Tibial artery (tissue), 4 donors: Measurements from ENCODE around the gene DAGLB.

Experiments used
- DNase-seq, 2 donors: peaks; one replicate each; pipeline ENCODE4 v3.0.0-alpha.2; 2019
- H3K27ac ChIP-seq, 2 donors: fragments of 200-600 bp; sonication (generic) in 1 of 2; 1 replicate in 1 of 2; 2 replicates in 1 of 2; pipeline ENCODE4 v1.5.1; 2018 to 2019; ENCODE audit warnings: mild to moderate bottlenecking in 1 of 2
- H3K27me3 ChIP-seq, 2 donors: fragments of 200-600 bp; sonication (generic) in 1 of 2; one replicate each; pipeline versions ENCODE4 v1.5.1 to v1.6.0; 2016 to 2019
- H3K36me3 ChIP-seq, 3 donors: fragments of 200-600 bp; sonication (generic) in 2 of 3; one replicate each; pipeline ENCODE4 v1.5.1; 2016 to 2019; ENCODE audit warnings: mild to moderate bottlenecking in 2 of 3
- H3K4me1 ChIP-seq, 4 donors: fragments of 200-600 bp; sonication (generic) in 2 of 4; 1 replicate in 3 of 4; 2 replicates in 1 of 4; pipeline ENCODE4 v1.5.1; 2016 to 2019
- H3K4me3 ChIP-seq, 2 donors: fragments of 200-600 bp; sonication (generic) in 1 of 2; 1 replicate in 1 of 2; 2 replicates in 1 of 2; pipeline ENCODE4 v1.5.1; 2018 to 2019; ENCODE audit warnings: mild to moderate bottlenecking in 2 of 2
- H3K9me3 ChIP-seq, 3 donors: fragments of 200-600 bp; sonication (generic) in 1 of 3; one replicate each; pipeline ENCODE4 v1.5.1; 2016 to 2019
- intact Hi-C: fragments of 100-400 bp; cut with DNase I; formaldehyde crosslinking; loops from one replicate; pipeline ENCODE4 v1.15.0; 2023; ENCODE audit warnings: low total_unique reads
- TF ChIP-seq, protein P1 (sequence below), 2 experiments: fragments of 200-600 bp in 1 of 2; fragments of 450-650 bp in 1 of 2; IDR thresholded peaks; one replicate each; pipeline ENCODE4 v1.5.1; 2017 to 2019; ENCODE audit warnings: antibody characterized with exemption in 2 of 2, mild to moderate bottlenecking in 1 of 2, moderate library complexity in 1 of 2

Gene DAGLB

DNA sequence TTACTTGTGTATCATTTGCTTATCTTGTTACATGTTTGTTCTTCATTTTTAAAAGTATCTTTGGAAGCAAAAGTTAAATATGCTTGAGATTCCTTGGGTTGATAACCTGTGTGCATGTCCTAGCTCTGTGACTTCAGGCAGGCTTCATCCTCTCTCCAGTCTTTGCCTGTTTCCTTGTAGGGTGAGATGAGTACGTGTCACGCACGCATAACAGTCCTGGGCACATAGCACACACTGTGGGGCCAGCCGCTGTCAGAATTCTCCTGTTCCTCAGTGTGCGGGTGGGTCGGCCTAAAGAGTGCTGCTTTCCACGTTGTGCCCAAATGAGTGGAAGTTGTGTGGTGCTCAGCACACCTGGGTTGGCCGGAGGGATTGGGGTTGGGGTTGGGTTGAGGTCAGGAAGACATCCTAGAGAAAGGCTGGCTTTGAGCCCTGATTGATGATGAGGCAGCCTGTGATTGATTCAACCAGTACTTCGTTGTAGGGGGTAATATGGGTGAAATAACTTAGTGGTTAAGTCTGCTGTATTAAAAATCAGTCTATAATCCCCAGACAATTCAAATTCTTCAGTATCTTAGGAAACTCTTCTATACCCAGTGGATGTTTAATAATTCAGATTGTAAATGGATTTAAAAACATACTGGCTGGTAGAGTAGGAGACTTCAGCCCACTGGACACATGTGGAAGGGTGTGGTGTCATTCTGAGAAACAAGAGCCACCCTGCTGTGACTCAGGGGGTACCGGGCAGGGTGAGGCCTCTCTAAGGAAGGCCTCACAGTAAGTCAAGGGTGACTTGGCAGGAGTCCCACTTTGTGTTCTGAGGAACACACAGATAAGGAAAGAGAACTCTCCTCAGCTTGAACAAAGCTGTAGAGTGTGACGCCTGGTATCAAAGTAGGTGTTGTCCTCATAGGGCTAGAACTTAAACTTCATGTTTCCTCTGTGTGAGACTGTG, 54.8 kb downstream of the DAGLB start:
- H3K27ac ChIP-seq = peak overlapping the region in 1 of 2 donors; percentile 36
- H3K4me3 ChIP-seq = no peak overlapping the region
- TF ChIP-seq, protein P1, sequence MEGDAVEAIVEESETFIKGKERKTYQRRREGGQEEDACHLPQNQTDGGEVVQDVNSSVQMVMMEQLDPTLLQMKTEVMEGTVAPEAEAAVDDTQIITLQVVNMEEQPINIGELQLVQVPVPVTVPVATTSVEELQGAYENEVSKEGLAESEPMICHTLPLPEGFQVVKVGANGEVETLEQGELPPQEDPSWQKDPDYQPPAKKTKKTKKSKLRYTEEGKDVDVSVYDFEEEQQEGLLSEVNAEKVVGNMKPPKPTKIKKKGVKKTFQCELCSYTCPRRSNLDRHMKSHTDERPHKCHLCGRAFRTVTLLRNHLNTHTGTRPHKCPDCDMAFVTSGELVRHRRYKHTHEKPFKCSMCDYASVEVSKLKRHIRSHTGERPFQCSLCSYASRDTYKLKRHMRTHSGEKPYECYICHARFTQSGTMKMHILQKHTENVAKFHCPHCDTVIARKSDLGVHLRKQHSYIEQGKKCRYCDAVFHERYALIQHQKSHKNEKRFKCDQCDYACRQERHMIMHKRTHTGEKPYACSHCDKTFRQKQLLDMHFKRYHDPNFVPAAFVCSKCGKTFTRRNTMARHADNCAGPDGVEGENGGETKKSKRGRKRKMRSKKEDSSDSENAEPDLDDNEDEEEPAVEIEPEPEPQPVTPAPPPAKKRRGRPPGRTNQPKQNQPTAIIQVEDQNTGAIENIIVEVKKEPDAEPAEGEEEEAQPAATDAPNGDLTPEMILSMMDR (IDR thresholded peaks at IDR 0.05) = no peak
- H3K4me1 ChIP-seq = peaks cover 0 to 55% (median 34%) of the 10 kb centered on the region in 4 donors
- DNase-seq = peak in 1 of 2 donors; percentile 85
- intact Hi-C loops = no loop called here
- H3K36me3 ChIP-seq = peaks cover 23 to 53% (median 50%) of the 10 kb centered on the region in 3 donors
- no peaks in the 10 kb centered on the region for H3K27me3 ChIP-seq
- H3K9me3 ChIP-seq = no peaks in the 10 kb centered on the region

DNA sequence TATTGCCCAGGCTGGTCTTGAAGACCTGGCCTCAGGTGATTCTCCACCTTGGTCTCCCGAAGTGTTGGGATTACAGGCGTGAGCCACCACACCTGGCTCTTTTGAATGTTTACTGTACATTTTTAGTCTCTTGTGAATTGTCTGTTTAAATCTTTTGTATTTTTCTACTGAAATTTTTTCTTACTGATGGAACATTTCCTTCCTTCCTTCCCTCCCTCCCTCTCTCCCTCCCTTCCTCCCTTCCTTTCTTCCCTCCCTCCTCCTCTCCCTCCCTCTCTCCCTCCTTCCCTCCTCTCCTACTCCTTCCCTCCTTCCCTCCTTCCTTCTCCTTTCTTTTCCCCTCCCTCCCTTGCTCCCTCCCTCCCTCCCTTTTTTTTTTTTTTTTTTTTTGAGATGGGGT, 58.0 kb downstream of the DAGLB start:
- H3K36me3 ChIP-seq = peaks cover 24 to 56% (median 54%) of the 10 kb centered on the region in 3 donors
- H3K27me3 ChIP-seq = no peaks in the 10 kb centered on the region
- intact Hi-C loops = no loop called here
- no peak for DNase-seq
- no peak overlapping the region for H3K27ac ChIP-seq
- H3K4me1 ChIP-seq = peaks cover 0 to 53% (median 31%) of the 10 kb centered on the region in 4 donors
- TF ChIP-seq, protein P1 (IDR thresholded peaks at IDR 0.05) = no peak
- H3K4me3 ChIP-seq = no peak overlapping the region
- H3K9me3 ChIP-seq = no peaks in the 10 kb centered on the region

DNA sequence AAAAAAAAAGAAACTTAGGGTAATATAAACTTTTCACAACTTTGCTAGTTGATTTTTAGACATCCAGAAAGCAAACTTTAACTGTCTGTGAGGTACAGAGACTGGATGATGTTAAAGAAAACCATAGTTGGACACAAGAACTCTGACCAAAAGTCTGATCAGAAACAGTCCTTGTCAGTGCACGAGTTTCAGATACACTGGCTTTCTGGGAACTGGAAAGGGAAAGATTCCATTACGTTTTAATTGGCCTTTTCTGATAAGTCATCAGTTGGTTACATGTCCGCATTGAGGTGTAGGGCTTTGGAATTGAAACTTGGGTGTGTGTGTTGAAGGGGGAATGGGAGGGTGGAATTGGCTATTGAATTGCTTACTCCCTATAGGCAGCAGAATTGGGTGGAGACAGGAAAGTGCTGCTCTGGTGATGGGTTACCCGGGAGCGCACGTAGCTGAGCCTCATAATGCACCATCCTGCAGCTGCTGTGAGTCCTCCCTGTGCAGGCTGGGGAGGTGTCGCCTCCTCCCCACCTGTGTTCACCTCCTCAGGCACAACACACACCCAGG, 59.9 kb downstream of the DAGLB start:
- Histone ChIP-seq H3K4me1 (peaks cover 0 to 53% (median 28%) of the 10 kb centered on the region in 4 donors), H3K36me3 (peaks cover 17 to 46% (median 40%) of the 10 kb centered on the region in 3 donors), H3K27me3 (no peaks in the 10 kb centered on the region), H3K4me3 (no peak overlapping the region), H3K27ac (no peak overlapping the region), H3K9me3 (no peaks in the 10 kb centered on the region)
- no peak for DNase-seq
- intact Hi-C loops = no loop called here
- TF ChIP-seq, protein P1 (IDR thresholded peaks at IDR 0.05) = no peak

DNA sequence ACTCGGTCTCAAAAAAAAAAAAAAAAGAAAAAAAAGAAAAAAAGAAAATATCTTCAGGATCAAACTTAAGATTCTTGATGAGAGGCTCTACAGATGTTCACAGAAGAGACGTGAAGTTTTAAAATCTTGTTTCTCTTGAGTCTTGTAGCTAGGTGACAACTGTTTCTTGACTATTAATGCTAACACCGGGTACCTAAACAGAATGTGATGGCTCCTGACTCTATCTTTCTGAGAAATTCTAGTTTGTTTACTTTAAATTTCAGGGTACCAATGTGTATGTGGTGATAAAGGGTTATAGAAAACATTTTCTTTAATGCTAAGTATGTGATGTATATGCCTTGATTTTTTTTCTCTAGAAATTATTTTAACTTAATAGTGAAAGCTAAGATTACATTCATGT, 61.0 kb downstream of the DAGLB start:
- TF ChIP-seq, protein P1 (IDR thresholded peaks at IDR 0.05) = no peak
- intact Hi-C loops = no loop called here
- peaks cover 0 to 62% (median 33%) of the 10 kb centered on the region in 4 donors for H3K4me1 ChIP-seq
- no peak overlapping the region for H3K27ac ChIP-seq
- no peaks in the 10 kb centered on the region for H3K9me3 ChIP-seq
- DNase-seq = no peak
- H3K27me3 ChIP-seq = no peaks in the 10 kb centered on the region
- no peak overlapping the region for H3K4me3 ChIP-seq
- H3K36me3 ChIP-seq = peaks cover 14 to 37% (median 30%) of the 10 kb centered on the region in 3 donors

DNA sequence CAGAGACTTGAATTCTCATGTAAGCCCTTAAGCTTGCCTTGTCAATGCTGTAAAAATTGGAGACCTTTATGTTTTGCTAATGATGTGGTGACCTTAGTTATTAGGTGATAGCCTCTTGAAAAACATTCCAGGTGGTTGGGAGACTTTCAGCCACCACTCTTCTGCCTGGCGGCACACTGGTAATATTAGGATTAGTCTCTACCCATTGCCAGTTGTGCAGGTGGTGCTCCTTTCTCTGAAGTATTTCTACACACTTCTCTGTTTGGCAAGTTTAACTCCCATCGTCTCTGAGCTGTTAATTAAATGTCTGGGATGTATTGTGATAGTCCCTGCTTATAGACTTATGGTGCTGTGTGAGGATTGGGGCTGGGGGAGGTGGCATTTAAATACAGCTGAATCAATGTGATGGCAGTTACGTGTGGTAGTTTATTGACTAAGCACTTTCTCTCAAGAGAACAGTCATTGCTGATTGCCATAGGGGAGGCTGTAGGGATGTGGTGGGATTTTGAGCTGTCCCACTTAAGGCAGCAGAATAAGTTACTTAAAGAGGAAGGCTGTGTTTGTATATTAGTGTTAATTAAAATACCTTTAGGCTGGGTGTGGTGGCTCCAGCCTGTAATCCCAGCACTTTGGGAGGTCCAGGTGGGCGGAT, 61.7 kb downstream of the DAGLB start:
- peak overlapping the region; percentile 30 to 36 for H3K27ac ChIP-seq
- peaks cover 0 to 68% (median 38%) of the 10 kb centered on the region in 4 donors for H3K4me1 ChIP-seq
- H3K4me3 ChIP-seq = no peak overlapping the region
- no peaks in the 10 kb centered on the region for H3K9me3 ChIP-seq
- H3K27me3 ChIP-seq = no peaks in the 10 kb centered on the region
- intact Hi-C loops = no loop called here
- DNase-seq = no peak
- peaks cover 11 to 31% (median 24%) of the 10 kb centered on the region in 3 donors for H3K36me3 ChIP-seq
- TF ChIP-seq, protein P1 (IDR thresholded peaks at IDR 0.05) = no peak
